ENCODE measurements around the gene ZRANB3. TPM values are rescaled to one million over a fixed set of nuclear protein-coding genes. Genes with fewer than 3 reads are reported as not detected.

Gene ZRANB3
- total RNA-seq, 4 donors from 2014 or later: 2.8 to 6.9 (median 6.0) TPM

DNA sequence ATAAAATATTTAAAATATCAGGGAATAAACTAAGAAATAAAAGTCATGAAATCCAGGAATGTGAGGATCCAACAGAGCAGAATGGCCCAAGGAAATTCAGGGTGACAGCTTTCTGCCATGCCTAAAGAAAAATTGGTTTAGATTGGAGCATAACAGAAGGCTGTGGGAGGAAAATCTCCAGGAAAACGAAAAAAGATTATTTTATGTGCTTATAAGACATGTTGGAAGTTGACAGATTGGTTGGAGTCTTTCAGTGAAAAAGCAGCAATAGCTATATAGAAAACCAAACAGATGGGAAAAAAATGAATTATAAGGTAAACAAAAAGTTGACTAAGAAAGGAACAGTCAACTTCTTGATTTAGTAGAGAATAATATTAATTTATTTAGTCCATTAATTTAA lies 203.9 kb downstream of the ZRANB3 start:
- Histone ChIP-seq H3K4me1 (no peaks in the 10 kb centered on the region), H3K27ac (no peak overlapping the region), H3K27me3 (no peaks in the 10 kb centered on the region), H3K4me3 (no peak overlapping the region), H3K9me3 (peaks cover 11% of the 10 kb centered on the region), H3K36me3 (no peaks in the 10 kb centered on the region)
- 74% methylated on average over 1 of the region's 1 CpG for WGBS
- TF ChIP-seq POLR2A (IDR thresholded peaks at IDR 0.05): no peak
- TF ChIP-seq EP300 (IDR thresholded peaks at IDR 0.05): no peak
- no peak for DNase-seq (ENCODE audit: low spot score in 2 of 2)

DNA sequence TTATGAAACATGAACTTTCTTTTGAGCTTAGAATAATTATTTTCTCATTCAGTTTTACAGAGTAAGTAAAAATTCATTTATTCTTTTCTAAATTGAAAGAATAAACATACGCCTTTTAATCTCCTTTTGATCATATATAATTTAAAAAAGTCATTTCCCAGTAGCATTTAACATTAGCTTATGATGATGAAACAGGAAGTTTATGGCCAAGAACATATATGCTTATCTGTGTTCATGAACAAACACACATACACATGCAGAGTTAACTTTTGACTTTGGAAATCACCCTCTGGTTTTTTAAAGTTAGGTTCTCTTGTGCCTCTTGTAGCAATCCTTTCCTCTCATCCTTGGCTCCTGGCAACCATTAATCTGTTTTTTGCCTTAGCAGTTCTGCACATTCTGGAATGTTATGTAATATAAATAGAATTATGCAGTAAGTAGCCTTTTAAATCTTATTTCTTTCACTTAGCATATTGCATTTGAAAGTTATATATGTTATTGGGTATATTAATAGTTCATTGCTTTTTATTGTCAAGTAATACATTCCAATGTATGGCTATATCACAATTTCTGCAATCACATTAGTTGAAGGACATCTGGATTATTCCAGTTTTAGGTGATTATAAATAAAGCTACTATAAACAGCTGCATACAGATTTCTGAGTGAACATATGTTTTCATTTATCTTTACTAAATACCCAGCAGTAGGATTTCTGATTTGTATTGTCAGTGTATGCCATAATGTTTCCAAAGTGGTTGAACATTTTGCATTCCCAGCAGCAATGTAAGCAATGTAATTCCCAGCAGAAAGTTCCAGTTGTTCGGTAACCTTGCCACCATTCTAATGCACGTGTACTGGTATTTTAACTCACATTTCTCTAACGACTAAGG lies 210.3 kb downstream of the ZRANB3 start:
- no peak for TF ChIP-seq EP300 (IDR thresholded peaks at IDR 0.05)
- Histone ChIP-seq H3K4me1 (no peaks in the 10 kb centered on the region), H3K27me3 (no peaks in the 10 kb centered on the region), H3K27ac (no peak overlapping the region), H3K4me3 (no peak overlapping the region), H3K9me3 (no peaks in the 10 kb centered on the region), H3K36me3 (no peaks in the 10 kb centered on the region)
- WGBS: 71% methylated on average over 4 of the region's 4 CpGs
- no peak for DNase-seq (ENCODE audit: low spot score in 2 of 2)

DNA sequence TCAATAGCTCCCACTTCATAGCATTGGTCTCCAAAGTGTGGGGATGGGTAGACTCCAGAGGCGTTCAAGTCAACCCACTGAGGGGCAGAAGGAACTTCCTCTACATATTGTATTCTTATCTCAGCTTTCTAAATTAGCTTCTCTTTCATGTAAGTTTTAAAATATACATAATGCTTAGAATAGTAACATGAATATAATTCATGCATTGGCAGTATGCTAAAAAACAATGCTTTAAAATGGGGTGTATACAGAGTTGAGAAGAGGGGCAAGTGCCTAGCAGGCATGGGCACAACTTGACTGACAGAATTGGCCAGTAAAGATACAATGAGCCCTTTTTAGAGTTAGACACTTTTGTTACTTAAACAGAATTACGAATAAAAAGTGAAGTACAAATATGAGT lies 212.2 kb downstream of the ZRANB3 start:
- no peaks in the 10 kb centered on the region for H3K9me3 ChIP-seq
- no peaks in the 10 kb centered on the region for H3K27me3 ChIP-seq
- 75% methylated on average over 2 of the region's 2 CpGs for WGBS
- H3K36me3 ChIP-seq: no peaks in the 10 kb centered on the region
- no peaks in the 10 kb centered on the region for H3K4me1 ChIP-seq
- TF ChIP-seq, protein P1, sequence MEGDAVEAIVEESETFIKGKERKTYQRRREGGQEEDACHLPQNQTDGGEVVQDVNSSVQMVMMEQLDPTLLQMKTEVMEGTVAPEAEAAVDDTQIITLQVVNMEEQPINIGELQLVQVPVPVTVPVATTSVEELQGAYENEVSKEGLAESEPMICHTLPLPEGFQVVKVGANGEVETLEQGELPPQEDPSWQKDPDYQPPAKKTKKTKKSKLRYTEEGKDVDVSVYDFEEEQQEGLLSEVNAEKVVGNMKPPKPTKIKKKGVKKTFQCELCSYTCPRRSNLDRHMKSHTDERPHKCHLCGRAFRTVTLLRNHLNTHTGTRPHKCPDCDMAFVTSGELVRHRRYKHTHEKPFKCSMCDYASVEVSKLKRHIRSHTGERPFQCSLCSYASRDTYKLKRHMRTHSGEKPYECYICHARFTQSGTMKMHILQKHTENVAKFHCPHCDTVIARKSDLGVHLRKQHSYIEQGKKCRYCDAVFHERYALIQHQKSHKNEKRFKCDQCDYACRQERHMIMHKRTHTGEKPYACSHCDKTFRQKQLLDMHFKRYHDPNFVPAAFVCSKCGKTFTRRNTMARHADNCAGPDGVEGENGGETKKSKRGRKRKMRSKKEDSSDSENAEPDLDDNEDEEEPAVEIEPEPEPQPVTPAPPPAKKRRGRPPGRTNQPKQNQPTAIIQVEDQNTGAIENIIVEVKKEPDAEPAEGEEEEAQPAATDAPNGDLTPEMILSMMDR (IDR thresholded peaks at IDR 0.05): no peak
- no peak for TF ChIP-seq POLR2A (IDR thresholded peaks at IDR 0.05)
- TF ChIP-seq POLR2AphosphoS5 (IDR thresholded peaks at IDR 0.05): no peak
- no peak for TF ChIP-seq EP300 (IDR thresholded peaks at IDR 0.05)
- H3K27ac ChIP-seq: no peak overlapping the region
- H3K4me3 ChIP-seq: no peak overlapping the region
- no peak for DNase-seq (ENCODE audit: low spot score in 2 of 2)

DNA sequence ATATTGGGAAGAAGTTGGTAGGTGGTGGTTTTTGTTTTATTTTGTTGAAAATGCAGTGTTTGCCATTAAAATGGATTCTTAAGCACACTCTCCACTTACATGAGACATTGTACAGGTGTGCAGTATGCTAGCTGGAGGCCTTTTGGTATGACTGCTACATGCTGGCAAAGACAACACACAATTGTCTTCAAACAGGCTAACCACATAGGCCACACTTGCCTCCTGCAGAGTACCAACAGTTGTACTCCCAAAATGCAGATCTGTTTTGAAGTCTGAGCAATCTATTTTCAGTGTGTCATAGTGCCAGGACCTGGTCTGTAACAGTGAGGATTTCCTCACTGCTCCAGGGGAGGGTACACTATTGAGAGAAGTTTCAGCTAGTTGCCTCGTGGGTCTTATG lies 213.6 kb downstream of the ZRANB3 start:
- no peak overlapping the region for H3K4me3 ChIP-seq
- H3K4me1 ChIP-seq: no peaks in the 10 kb centered on the region
- no peaks in the 10 kb centered on the region for H3K36me3 ChIP-seq
- no peak overlapping the region for H3K27ac ChIP-seq
- 71% methylated on average over 1 of the region's 1 CpG for whole genome bisulfite sequencing
- no peaks in the 10 kb centered on the region for H3K9me3 ChIP-seq
- no peaks in the 10 kb centered on the region for H3K27me3 ChIP-seq
- no peak for TF ChIP-seq POLR2A (IDR thresholded peaks at IDR 0.05)
- TF ChIP-seq EP300 (IDR thresholded peaks at IDR 0.05): no peak
- TF ChIP-seq, protein P1 (IDR thresholded peaks at IDR 0.05): no peak
- TF ChIP-seq POLR2AphosphoS5 (IDR thresholded peaks at IDR 0.05): no peak
- DNase-seq (ENCODE audit: low spot score in 2 of 2): no peak

- Histone ChIP-seq H3K36me3 (no peaks in the 10 kb centered on the region), H3K27ac (no peak overlapping the region), H3K4me1 (no peaks in the 10 kb centered on the region), H3K4me3 (no peak overlapping the region), H3K27me3 (no peaks in the 10 kb centered on the region), H3K9me3 (no peaks in the 10 kb centered on the region)
- WGBS: 78% methylated on average over 2 of the region's 2 CpGs
- DNase-seq (ENCODE audit: low spot score in 2 of 2): no peak
- no peak for TF ChIP-seq EP300 (IDR thresholded peaks at IDR 0.05)
- TF ChIP-seq POLR2A (IDR thresholded peaks at IDR 0.05): no peak
- TF ChIP-seq, protein P1 (IDR thresholded peaks at IDR 0.05): no peak
- no peak for TF ChIP-seq POLR2AphosphoS5 (IDR thresholded peaks at IDR 0.05)
Measured at GRCh38 chr2:135311962-135312361, 219.1 kb downstream of the ZRANB3 start.

- H3K4me1 ChIP-seq: no peaks in the 10 kb centered on the region
- TF ChIP-seq EP300 (IDR thresholded peaks at IDR 0.05) (no peak), POLR2A (IDR thresholded peaks at IDR 0.05) (no peak), POLR2AphosphoS5 (IDR thresholded peaks at IDR 0.05) (no peak)
- TF ChIP-seq, protein P1 (IDR thresholded peaks at IDR 0.05): no peak
- no peaks in the 10 kb centered on the region for H3K27me3 ChIP-seq
- no peak for DNase-seq (ENCODE audit: low spot score in 2 of 2)
- WGBS: 97% methylated on average over 3 of the region's 3 CpGs
- no peaks in the 10 kb centered on the region for H3K9me3 ChIP-seq
- no peak overlapping the region for H3K4me3 ChIP-seq
- no peaks in the 10 kb centered on the region for H3K36me3 ChIP-seq
- no peak overlapping the region for H3K27ac ChIP-seq
Measured at GRCh38 chr2:135311268-135311667, 219.8 kb downstream of the ZRANB3 start.

Data from suprapubic skin (tissue), 4 donors.